ENCODE results near the gene POC5.

The POC5 gene

DNA sequence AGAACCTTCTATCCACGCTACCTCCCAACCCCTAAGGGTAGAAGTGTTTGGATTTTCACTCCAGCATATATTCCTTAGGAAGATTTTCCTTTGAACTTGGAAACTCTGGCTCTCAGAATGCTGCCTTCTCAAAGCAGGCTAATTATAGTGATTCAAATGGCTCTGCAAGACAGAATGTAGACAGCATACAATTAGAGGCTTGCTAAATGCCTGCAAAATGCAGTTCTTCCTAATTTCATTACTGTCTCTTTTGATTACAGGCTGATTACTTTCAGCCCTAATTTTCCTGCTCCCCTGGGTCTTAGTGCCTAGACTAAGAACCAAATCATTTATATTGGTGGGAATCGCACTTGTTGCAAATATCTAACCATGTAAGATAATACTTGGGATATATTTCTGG, 55.2 kb downstream of the POC5 start:
- DNase-seq (ENCODE audit: low spot score) = no peak
- FAIRE-seq = no peak

DNA sequence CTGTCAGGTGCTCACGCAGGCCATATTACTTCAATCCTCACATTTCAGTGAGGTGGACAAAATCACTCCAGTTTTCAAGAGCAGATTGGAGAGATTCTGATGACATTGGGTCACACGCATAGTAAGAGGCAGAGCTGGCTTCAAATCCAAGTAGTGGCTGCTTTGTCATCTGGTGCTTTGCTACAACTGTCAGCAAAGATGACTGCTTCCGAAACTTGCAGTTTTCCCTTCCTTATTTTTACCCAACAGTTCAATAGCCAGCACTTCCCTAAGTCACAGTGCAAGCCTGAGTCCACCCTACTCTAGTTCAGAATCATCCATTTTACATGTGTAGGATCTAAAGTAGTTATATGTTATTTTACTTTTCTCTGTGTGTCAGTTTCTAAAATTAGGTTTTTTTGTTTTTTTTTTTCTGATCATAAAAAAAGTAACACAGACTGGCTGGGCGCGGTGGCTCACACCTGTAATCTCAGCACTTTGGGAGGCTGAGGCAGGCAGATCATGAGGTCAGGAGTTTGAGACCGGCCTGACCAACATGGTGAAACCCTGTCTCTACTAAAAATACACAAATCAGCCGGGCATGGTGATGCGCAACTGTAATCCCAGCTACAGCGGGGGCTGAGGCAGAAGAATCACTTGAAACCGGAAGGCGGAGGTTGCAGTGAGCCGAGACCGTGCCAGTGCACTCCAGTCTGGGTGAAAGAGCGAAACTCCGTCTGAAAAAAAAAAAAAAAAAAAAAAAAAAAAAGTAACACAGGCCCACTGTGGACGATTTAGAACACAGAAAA, 56.4 kb downstream of the POC5 start:
- no peak for FAIRE-seq
- DNase-seq (ENCODE audit: low spot score) = no peak

DNA sequence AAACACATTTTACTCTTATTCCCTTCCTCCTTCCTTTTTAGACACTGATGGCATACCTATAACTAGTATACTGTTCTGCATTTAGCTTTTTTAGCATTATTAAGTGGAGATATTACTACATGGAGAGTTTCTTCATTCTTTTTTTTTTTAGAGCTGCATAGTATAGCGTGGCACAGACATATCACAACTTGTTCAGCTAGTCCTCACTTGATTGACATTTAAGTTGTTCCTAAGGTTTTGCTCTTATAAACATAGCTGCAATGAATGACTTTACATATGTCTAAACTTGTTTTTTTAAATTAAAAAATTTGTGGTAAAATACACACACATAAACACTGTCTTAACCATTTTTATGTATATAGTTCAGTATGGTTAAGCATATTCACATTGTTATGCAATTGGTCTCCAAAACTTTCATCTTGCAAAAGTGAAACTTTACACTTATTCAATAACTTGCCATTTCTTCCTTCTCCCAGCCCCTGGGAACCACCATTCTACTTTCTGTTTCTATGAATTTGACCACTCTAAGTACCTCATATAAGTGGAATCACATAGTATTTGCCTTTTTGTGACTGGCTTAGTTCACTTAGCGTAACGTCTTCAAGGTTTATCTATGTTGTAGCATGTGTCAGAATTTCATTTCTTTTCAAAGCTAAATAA, 57.3 kb downstream of the POC5 start:
- no peak for DNase-seq (ENCODE audit: low spot score)
- no peak for FAIRE-seq

DNA sequence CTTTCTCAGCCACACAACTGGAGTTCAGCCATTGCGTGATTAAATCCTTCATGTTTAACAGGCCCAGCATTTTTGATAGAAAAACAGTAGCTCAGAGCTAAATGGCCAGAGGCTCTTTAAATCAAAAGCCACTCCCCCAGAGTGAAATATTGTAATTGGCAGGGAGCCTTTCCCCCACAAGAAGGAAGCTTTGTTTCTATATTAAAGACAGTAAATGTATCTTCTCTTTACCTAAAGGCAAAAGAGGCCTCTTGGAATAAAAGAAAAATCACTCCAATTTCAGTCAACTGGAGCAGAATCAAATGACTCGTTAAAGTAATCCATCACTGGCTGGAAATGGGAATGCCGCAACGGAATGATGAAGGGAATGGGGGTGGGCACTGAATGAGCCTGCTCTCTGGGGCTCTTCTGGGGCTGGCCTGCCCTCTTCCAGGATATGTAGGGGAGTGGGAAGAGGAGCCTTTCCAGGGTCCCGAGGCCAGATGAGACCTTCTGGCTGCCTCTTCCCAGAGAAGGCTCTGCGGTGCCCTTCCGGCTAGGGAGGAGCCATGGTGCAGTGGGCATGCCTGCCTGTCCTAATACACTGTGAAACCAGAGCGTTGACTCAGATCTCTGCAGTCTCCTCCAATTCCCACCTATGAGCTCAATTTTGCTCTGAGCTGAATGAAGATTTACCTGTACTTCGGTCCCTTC, 60.8 kb downstream of the POC5 start:
- DNase-seq (ENCODE audit: low spot score) = no peak
- no peak for FAIRE-seq

DNA sequence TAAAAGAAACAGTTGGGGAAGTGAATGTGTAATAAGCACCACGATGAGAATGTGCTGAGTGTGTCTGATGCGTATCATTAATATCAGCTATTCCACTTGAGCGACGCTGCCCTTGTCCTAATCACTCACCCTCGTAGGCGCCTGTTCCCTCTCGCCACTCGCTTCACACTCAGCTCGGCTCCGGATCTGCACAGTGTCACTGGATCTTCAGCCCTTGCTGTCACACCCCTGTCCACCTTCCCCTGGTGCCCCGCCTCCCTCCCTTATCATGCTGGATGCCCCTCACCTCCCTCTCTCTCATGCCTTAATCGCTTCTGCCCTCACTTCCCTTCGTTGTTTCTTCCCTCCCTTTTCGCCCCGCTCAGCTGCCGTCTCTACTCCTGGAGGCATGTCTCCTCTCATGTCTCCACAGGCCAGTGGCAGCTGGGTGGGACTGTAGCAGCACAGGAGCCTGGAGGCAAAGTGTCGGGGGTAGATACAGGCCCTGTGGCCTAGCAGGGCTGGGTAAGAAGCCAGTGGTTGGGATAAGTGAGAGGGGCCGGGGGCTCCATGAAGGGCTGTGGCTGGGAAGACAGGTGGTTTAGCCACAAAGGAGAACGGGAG, 62.4 kb downstream of the POC5 start:
- FAIRE-seq (no peak), DNase-seq (ENCODE audit: low spot score) (no peak)

DNA sequence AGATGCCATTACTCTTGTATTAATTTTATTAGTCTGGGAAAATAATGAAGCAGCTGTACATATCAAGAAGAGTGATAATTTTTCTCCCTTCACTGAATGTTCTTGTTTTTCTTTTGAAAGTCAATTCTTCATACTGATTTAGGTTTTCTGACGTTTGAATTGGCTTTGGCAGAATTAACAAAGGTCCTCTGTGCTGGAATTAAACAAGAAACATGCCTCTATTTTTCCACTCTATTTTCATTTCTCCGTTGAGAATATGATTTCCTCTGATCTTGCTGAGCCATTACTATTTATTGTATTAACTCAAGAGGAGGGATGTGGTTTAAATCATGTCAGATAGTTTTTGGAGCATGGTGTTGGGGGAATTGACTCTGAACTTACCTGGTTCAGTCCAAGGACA, 63.7 kb downstream of the POC5 start:
- FAIRE-seq (no peak), DNase-seq (ENCODE audit: low spot score) (no peak)

DNA sequence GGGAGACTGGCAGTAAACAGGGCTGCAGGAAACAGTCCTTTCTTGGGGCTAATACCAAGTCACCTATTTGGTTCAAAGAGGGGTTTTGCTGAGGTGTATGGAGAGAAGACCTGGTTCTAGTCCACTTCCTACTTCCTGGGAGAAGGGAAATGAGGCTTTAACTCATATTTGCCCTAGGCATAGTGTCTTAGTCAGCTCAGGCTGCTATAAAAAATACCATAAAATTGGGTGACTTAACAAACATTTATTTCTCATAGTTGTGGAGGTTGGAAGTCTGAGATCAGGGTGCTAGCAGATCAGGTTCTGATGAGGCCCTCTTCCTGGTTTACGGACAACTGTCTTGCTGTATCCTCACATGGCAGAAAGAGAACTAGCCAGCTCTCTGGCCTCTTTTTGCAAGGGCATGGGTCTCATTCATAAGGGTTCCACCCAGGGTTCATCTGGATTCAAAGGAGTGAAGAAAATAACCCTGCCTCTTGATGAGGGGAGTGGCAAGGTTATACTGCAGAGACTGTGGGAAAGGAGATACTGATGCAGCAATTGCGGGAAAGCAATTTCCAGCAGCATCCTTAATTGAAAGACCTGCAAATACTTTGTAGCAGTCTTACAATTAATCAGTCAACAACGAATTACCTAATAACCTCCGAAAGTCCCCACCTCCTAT, 65.5 kb downstream of the POC5 start:
- DNase-seq (ENCODE audit: low spot score) = no peak
- FAIRE-seq = no peak

DNA sequence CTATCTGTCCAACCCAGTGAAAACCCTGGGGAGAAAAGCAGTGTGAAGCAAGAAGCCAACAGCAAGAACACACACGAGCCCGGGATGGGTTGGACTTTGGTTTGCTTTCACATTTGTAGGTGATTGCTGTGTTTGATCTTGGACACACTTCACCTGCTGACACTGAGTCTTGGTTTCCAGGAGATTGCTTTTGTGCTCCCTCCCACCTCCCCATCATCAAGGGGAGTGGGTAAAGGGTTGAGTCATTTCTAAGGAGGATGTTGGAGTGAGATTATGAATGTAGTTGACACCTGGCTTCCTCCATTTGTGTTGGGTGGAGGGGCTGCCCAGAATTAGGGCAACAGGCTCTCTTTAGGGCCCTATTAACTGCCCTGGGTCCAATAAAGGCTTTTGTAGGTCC, 68.5 kb downstream of the POC5 start:
- no peak for FAIRE-seq
- no peak for DNase-seq (ENCODE audit: low spot score)

DNA sequence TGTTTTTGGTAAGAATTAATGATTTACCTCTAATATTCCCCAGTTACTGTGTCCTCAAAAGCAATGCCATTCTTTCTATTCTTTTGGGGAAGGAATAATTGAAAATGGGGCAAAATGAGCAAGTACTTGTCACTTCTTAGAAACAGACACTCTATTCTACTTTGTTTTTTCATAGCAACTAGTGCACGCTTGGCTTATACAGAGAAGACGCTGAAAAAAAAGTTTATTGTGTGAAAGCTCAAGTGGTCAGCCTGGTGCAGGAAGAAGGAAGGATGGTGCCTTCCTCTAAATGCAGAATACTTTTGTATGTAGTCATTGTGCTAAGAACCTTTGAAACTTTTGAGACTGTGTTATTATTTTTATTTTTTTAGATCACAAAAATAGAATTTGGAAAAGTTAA, 76.4 kb downstream of the POC5 start:
- no peak for DNase-seq (ENCODE audit: low spot score)
- FAIRE-seq = no peak

DNA sequence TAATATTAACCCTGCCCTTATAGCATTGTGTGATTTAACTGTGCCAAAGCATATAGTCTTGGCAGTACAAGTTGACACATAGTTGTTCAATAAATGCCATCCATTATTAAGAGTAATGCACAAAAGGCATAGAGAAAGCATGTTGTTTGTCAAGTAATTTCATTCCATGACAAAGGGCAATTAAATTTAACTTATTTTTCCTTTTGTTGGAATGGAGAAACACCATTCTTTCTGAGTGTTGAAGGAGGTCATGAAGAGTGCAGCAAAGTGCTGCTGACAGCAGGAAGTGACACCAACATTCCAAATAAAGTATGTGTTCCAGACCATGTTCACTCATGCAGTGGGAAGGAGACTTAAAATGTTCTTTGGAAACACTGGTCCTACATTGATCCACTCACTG, 76.8 kb downstream of the POC5 start:
- FAIRE-seq (peak; percentile 85), DNase-seq (ENCODE audit: low spot score) (peak; percentile 68)

DNA sequence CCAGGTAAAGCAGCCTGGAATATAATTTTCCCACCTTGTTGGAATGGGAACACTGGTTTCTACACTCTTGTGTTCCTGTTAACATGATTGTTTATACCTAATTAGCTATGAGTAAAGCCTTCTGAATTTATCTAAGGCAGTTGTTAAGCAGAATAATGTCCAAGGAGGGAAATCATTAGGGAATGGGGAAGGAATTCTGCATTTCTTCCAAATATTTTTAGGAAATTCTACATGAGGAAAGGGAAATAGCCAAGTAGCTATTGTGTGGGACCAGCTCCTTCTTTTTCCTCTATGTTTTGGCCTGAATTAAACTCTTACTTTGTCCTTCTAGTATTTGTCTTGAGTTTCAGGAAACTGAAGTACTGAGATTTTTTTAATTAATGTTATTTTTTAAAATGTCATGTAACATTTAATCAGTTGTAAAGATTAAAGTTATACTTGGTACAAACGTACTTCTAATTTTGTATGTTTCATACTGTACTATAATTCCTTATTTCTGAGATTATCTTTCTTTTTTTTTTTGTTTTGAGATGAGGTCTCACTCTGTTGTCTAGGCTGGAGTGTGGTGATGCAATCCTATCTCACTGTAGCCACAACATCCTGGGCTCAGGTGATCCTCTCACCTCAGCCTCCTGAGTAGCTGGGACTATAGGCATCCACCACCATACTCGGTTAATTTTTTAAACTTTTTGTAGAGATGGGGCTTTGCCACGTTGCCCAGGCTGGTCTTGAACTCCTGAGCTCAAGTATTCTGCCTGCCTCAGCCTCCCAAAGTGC, 77.5 kb downstream of the POC5 start:
- no peak for DNase-seq (ENCODE audit: low spot score)
- no peak for FAIRE-seq

DNA sequence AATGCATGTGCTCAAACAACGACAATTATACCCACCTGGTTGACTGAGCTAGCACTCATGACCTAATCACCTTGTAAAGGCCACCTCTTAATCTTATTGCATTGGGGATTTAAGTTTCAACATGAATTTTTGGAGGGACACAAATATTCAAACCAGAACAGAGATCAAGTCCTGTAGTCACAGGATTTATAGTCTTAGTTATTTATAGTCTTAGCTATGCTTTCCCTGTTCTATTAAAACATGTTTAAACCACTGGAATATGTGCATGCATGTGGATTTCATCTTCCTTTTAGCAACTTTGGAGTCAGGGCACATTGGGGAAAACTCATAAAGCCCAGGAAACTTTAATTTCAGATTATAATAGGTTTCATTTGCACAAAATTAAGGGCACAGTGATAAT, 79.3 kb downstream of the POC5 start:
- no peak for DNase-seq (ENCODE audit: low spot score)
- no peak for FAIRE-seq

DNA sequence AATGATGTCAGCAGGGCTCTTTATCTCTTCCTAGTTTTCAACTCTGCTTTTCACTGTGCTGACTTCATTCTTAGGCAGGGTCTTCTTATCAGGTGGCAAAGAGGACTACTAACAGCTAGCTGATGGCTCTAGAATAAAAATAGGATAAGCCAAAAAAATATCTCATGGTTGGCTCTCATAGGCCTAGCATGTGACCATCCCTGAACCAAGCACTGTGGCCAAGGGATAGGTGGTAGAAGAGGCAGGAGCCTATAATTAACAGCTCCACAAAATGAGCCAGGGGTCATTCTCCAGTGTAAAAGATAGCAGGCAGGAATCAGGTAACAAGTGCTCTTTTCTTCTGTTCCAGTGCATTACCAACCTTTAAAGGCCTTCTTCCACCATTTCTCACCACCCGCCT, 84.9 kb downstream of the POC5 start:
- FAIRE-seq (no peak), DNase-seq (ENCODE audit: low spot score) (no peak)

DNA sequence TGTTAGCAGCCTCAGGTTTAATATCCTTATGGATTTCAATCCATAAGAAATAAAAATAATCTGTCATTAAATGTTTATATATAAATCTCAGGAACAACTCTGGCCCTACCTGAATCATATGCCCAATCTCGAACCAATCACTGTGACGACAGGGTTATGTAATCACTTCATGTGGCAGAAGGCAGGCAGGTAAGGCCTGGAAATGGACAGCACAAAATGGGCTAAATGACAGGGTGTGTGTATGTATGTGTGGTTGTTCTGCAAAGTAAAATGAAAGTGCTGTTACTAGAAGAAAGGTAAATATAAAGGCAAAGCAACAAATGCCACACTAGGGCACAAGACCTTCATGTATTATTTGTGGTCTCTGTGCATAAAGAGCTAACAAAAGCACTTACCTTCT, 86.4 kb downstream of the POC5 start:
- FAIRE-seq = no peak
- DNase-seq (ENCODE audit: low spot score) = no peak

DNA sequence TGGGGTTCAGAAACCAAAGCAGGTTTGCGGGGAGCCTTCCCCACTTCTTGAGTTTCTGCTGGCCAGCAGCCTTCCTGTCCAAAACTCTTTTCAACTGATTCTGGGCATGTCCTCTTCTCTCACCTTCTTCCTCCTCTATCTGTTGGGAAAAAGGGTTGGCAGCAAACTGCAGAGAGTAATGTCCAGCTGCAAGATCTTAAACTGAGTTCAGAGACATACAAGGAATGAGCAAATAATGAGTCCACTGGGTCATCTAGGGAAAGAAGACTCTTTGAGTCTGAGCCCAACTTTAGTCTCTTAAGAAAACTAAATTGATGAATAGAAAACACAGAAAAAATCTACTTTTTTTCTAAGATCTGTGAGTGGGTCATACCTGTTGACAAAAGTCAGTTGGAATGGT, 89.4 kb downstream of the POC5 start:
- DNase-seq (ENCODE audit: low spot score) (no peak), FAIRE-seq (no peak)

DNA sequence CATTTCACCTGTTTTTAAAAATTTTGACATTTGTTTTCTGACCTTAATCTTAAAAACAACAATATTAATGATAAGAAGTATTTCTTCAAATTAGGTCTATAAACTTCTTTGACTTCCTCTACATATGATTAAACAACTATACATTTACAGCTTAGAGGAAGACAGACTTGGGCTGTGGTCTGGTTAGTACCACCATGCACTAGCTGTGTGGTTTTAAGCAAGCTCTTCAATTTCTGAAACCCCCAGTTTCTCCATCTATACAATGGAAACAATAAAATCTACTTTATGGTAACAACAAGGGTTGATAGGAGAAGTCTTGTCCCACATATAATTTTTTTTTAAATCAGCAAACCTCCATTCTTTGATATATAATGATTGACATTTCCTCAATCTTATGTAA, 90.3 kb downstream of the POC5 start:
- DNase-seq (ENCODE audit: low spot score) (no peak), FAIRE-seq (no peak)
